ENCODE data around the gene GEMIN4. TPM values are rescaled to one million over a fixed set of nuclear protein-coding genes. Genes with fewer than 3 reads are reported as not detected.

Gene GEMIN4
- total and polyA plus RNA-seq, 2 donors (not counting 1 experiment from before 2014, with no cell fraction given) = 7.4 to 9.3 TPM

DNA sequence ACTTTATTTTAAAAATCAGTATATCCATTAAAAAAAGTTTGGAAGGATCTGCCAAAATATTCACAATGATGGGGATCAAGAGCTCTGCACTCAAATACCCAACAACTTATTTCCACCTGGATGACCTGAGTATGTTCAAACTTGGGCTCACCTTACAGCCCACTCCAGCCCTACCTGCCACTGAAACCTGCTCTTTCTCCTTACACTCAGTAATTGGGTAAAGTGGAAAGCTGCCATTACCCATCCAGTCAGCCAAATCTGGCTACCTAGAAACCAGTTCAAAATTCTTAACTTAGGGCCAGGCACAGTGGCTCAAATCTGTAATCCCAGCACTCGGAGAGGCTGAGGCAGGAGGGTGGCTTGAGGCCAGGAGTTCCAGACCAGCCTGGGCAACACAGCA is 47.1 kb downstream of the GEMIN4 start:
- no peak for DNase-seq (ENCODE audit: low read depth in 2 of 2)
- no peaks in the 10 kb centered on the region for H3K27me3 ChIP-seq (ENCODE audit: control insufficient read depth, insufficient read depth, low read length)
- H3K9ac ChIP-seq (ENCODE audit: insufficient read depth, low read length) = no peak overlapping the region
- H3K9me3 ChIP-seq (ENCODE audit: control insufficient read depth, insufficient read depth, low read depth, low read length) = no peaks in the 10 kb centered on the region
- peaks cover 3% of the 10 kb centered on the region for H3K36me3 ChIP-seq (ENCODE audit: control insufficient read depth, insufficient read depth, low read length)
- H4K20me1 ChIP-seq (ENCODE audit: control insufficient read depth, extremely low read depth, insufficient read depth, low read length) = no peaks in the 10 kb centered on the region
- H3K27ac ChIP-seq (ENCODE audit: insufficient read depth, low read length) = no peak overlapping the region
- no peak overlapping the region for H2AFZ ChIP-seq (ENCODE audit: low read length)
- H3K79me2 ChIP-seq (ENCODE audit: control insufficient read depth, insufficient read depth, low read length) = peaks cover 22% of the 10 kb centered on the region
- H3K4me2 ChIP-seq (ENCODE audit: extremely low read depth, insufficient read depth, low read length) = no peak overlapping the region
- peaks cover 3% of the 10 kb centered on the region for H3K4me1 ChIP-seq (ENCODE audit: control insufficient read depth, extremely low read depth, insufficient read depth, low read length)
- no peak for TF ChIP-seq EZH2 (IDR thresholded peaks at IDR 0.05; ENCODE audit: low read length, missing control alignments)
- TF ChIP-seq, protein P1, sequence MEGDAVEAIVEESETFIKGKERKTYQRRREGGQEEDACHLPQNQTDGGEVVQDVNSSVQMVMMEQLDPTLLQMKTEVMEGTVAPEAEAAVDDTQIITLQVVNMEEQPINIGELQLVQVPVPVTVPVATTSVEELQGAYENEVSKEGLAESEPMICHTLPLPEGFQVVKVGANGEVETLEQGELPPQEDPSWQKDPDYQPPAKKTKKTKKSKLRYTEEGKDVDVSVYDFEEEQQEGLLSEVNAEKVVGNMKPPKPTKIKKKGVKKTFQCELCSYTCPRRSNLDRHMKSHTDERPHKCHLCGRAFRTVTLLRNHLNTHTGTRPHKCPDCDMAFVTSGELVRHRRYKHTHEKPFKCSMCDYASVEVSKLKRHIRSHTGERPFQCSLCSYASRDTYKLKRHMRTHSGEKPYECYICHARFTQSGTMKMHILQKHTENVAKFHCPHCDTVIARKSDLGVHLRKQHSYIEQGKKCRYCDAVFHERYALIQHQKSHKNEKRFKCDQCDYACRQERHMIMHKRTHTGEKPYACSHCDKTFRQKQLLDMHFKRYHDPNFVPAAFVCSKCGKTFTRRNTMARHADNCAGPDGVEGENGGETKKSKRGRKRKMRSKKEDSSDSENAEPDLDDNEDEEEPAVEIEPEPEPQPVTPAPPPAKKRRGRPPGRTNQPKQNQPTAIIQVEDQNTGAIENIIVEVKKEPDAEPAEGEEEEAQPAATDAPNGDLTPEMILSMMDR (conservative IDR thresholded peaks at IDR 0.05 in 1 of 2, IDR thresholded peaks at IDR 0.05 in 1 of 2; ENCODE audit: low read depth in 1 of 2, low read length in 2 of 2) = no peak
- no peak overlapping the region for H3K4me3 ChIP-seq (replicated peaks in 1 of 4; ENCODE audit: control extremely low read depth in 1 of 4, insufficient read depth in 1 of 4, low read depth in 3 of 4, low read length in 4 of 4)

DNA sequence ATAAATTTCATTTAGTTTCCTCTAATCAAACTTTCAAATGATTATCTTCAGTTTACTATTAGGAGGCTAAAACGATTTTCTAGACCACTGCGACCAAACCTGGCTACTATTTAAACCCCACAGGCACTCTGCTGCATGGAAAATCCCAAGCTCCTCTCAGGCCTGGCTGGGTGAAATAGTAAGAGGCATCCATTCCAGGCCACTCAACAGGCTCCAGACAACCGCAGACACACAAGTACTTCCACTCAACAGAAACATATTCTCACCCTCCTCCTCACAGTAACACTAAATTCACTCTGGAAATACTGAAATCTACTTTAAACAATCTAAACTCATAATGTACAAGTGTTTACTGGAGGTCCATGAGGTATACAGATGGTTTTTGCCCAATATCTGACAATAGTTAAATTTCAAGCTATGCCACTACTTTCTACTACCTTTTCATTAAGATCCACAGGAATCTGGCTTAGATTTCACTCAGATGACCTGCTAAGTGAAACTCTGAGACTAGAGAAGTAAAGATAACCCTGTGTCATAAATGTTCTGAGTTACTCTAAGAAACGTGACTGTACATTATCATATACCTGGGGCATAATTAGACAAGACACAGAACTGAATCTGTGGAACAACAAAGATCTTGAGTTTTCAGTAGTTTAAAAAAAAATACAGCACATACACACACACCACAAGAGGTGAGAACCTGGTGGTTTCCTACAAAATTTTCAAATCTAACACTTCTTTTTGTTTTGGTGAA is 47.8 kb downstream of the GEMIN4 start:
- Histone ChIP-seq H4K20me1 (ENCODE audit: control insufficient read depth, extremely low read depth, insufficient read depth, low read length) (no peaks in the 10 kb centered on the region), H3K79me2 (ENCODE audit: control insufficient read depth, insufficient read depth, low read length) (peaks cover 27% of the 10 kb centered on the region)
- no peak for TF ChIP-seq EZH2 (IDR thresholded peaks at IDR 0.05; ENCODE audit: low read length, missing control alignments)
- TF ChIP-seq, protein P1 (conservative IDR thresholded peaks at IDR 0.05 in 1 of 2, IDR thresholded peaks at IDR 0.05 in 1 of 2; ENCODE audit: low read depth in 1 of 2, low read length in 2 of 2) = no peak

DNA sequence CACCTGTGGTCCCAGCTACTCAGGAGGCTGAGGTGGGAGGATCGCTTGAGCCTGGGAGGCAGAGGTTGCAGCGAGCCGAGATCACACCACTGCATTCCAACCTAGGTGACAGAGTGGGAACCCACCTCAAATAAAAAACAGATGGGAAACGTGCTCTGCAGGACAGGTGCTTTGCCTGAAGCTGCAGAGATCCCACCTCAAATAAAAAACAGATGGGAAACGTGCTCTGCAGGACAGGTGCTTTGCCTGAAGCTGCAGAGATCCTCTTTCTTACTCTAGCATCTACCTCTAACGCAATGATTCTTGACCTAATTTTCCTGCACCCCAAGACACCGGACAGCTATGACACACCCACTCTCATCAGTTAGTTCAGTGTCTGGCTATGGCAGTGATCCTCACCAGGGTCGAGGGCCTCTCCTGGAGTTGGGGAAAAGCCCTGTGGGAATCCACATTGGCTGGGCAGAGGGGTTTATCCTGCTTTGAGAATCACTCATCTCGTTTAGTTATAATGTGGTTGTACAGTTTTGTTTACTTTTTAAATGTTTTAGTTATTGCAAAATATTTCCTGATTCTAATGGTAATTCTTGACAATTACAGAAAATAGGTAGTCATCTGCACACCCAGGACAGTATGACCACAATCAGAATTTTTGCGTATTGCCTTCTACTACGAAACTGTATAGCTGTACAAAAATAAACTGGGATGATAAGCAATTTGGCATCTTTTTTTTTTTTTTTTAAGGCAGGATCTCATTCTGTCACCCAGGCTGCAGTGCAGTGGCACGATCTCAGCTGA is 48.8 kb downstream of the GEMIN4 start:
- no peak overlapping the region for H2AFZ ChIP-seq (ENCODE audit: low read length)
- no peak overlapping the region for H3K4me2 ChIP-seq (ENCODE audit: extremely low read depth, insufficient read depth, low read length)
- H3K9ac ChIP-seq (ENCODE audit: insufficient read depth, low read length) = no peak overlapping the region
- H3K36me3 ChIP-seq (ENCODE audit: control insufficient read depth, insufficient read depth, low read length) = peaks cover 3% of the 10 kb centered on the region
- DNase-seq (ENCODE audit: low read depth in 2 of 2) = no peak
- H3K9me3 ChIP-seq (ENCODE audit: control insufficient read depth, insufficient read depth, low read depth, low read length) = no peaks in the 10 kb centered on the region
- H4K20me1 ChIP-seq (ENCODE audit: control insufficient read depth, extremely low read depth, insufficient read depth, low read length) = no peaks in the 10 kb centered on the region
- TF ChIP-seq, protein P1 (conservative IDR thresholded peaks at IDR 0.05 in 1 of 2, IDR thresholded peaks at IDR 0.05 in 1 of 2; ENCODE audit: low read depth in 1 of 2, low read length in 2 of 2) = no peak
- no peak for TF ChIP-seq EZH2 (IDR thresholded peaks at IDR 0.05; ENCODE audit: low read length, missing control alignments)
- peaks cover 25% of the 10 kb centered on the region for H3K79me2 ChIP-seq (ENCODE audit: control insufficient read depth, insufficient read depth, low read length)
- no peaks in the 10 kb centered on the region for H3K27me3 ChIP-seq (ENCODE audit: control insufficient read depth, insufficient read depth, low read length)
- no peak overlapping the region for H3K27ac ChIP-seq (ENCODE audit: insufficient read depth, low read length)
- no peak overlapping the region for H3K4me3 ChIP-seq (replicated peaks in 1 of 4; ENCODE audit: control extremely low read depth in 1 of 4, insufficient read depth in 1 of 4, low read depth in 3 of 4, low read length in 4 of 4)
- peaks cover 3% of the 10 kb centered on the region for H3K4me1 ChIP-seq (ENCODE audit: control insufficient read depth, extremely low read depth, insufficient read depth, low read length)

More for the DNA sequence above, 47.8 kb downstream of the GEMIN4 start:
- peak in 1 of 2 donors; percentile 59 for DNase-seq (ENCODE audit: low read depth in 2 of 2)
- H3K9me3 ChIP-seq (ENCODE audit: control insufficient read depth, insufficient read depth, low read depth, low read length) = no peaks in the 10 kb centered on the region
- peaks cover 3% of the 10 kb centered on the region for H3K36me3 ChIP-seq (ENCODE audit: control insufficient read depth, insufficient read depth, low read length)
- H3K27ac ChIP-seq (ENCODE audit: insufficient read depth, low read length) = no peak overlapping the region
- no peak overlapping the region for H3K9ac ChIP-seq (ENCODE audit: insufficient read depth, low read length)
- no peak overlapping the region for H3K4me2 ChIP-seq (ENCODE audit: extremely low read depth, insufficient read depth, low read length)
- peaks cover 3% of the 10 kb centered on the region for H3K4me1 ChIP-seq (ENCODE audit: control insufficient read depth, extremely low read depth, insufficient read depth, low read length)
- no peak overlapping the region for H2AFZ ChIP-seq (ENCODE audit: low read length)
- no peaks in the 10 kb centered on the region for H3K27me3 ChIP-seq (ENCODE audit: control insufficient read depth, insufficient read depth, low read length)
- no peak overlapping the region for H3K4me3 ChIP-seq (replicated peaks in 1 of 4; ENCODE audit: control extremely low read depth in 1 of 4, insufficient read depth in 1 of 4, low read depth in 3 of 4, low read length in 4 of 4)
